HEK293 (cell line): ENCODE data around the gene SIL1.

ENCODE experiments used
- TCF7L2 ChIP-seq: IDR thresholded peaks from 2 replicates; pipeline ENCODE4 v1.6.1; 2011; ENCODE audit warnings: low read depth, mild to moderate bottlenecking, inconsistent platforms, low read length, moderate library complexity, borderline replicate concordance
- YY1 ChIP-seq: fragments of 450-650 bp; formaldehyde crosslinking; IDR thresholded peaks from 2 replicates; pipeline ENCODE4 v1.5.1; 2018; ENCODE audit warnings: missing biosample characterization, missing genetic modification characterization
- ZNF274 ChIP-seq, 2 experiments: fragments of 200-500 bp in 1 of 2; fragments of 450-650 bp in 1 of 2; sonication (Bioruptor generic) in 1 of 2; formaldehyde crosslinking in 1 of 2; IDR thresholded peaks; 2 replicates each; pipeline versions ENCODE4 v1.5.1 to v1.6.1; 2014 to 2016; ENCODE audit warnings: borderline replicate concordance in 1 of 2, inconsistent platforms in 1 of 2, low read length in 1 of 2, missing biosample characterization in 1 of 2, missing genetic modification characterization in 1 of 2
- ZNF510 ChIP-seq: fragments of 450-650 bp; formaldehyde crosslinking; IDR thresholded peaks from 2 replicates; pipeline ENCODE4 v1.5.1; 2018; ENCODE audit warnings: mild to moderate bottlenecking, missing genetic modification characterization, missing biosample characterization; ENCODE audit not compliant: insufficient replicate concordance
- ZNF670 ChIP-seq: fragments of 450-650 bp; formaldehyde crosslinking; IDR thresholded peaks from 2 replicates; pipeline ENCODE4 v1.5.1; 2016; ENCODE audit warnings: missing biosample characterization, missing genetic modification characterization, low read depth
- TF ChIP-seq, protein P1 (sequence below): fragments of 450-650 bp; formaldehyde crosslinking; IDR thresholded peaks from 2 replicates; pipeline ENCODE4 v1.5.1; 2016; ENCODE audit warnings: missing biosample characterization, missing genetic modification characterization
- TF ChIP-seq, protein P2 (sequence below): fragments of 450-650 bp; formaldehyde crosslinking; IDR thresholded peaks from 2 replicates; pipeline ENCODE4 v1.5.1; 2017; ENCODE audit warnings: missing biosample characterization, missing genetic modification characterization
- TF ChIP-seq, protein P3 (sequence below): fragments of 450-650 bp; formaldehyde crosslinking; IDR thresholded peaks from 2 replicates; pipeline ENCODE4 v1.5.1; 2016; ENCODE audit warnings: missing biosample characterization, missing genetic modification characterization
- TF ChIP-seq, protein P4 (sequence below): fragments of 450-650 bp; formaldehyde crosslinking; IDR thresholded peaks from 2 replicates; pipeline ENCODE4 v1.5.1; 2016; ENCODE audit warnings: missing biosample characterization, missing genetic modification characterization

DNA sequence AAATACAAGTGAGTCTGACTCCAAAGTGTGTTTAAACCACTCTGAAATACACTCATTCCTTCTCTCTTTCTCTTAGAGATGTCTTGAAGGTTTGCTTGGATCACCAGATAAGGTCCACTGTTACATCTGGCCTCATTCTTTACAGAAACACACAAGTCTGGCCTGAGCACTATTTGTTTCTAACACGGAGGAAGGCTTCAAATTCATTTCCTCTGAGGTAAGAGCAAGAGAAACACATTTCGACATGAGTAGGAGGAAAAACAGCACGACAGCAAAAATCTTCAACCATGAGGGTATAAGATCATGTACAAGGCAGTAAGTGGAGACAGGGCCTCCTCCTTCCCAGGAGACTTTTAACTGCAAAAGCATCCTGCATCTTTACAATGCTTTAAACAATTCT lies 8.0 kb downstream of the SIL1 start:
- TF ChIP-seq, protein P1, sequence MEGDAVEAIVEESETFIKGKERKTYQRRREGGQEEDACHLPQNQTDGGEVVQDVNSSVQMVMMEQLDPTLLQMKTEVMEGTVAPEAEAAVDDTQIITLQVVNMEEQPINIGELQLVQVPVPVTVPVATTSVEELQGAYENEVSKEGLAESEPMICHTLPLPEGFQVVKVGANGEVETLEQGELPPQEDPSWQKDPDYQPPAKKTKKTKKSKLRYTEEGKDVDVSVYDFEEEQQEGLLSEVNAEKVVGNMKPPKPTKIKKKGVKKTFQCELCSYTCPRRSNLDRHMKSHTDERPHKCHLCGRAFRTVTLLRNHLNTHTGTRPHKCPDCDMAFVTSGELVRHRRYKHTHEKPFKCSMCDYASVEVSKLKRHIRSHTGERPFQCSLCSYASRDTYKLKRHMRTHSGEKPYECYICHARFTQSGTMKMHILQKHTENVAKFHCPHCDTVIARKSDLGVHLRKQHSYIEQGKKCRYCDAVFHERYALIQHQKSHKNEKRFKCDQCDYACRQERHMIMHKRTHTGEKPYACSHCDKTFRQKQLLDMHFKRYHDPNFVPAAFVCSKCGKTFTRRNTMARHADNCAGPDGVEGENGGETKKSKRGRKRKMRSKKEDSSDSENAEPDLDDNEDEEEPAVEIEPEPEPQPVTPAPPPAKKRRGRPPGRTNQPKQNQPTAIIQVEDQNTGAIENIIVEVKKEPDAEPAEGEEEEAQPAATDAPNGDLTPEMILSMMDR (tag by site-specific recombination) = no peak
- TF ChIP-seq ZNF274 (IDR thresholded peaks at IDR 0.05; ENCODE audit: low read length) (no peak), ZNF274 (tag by site-specific recombination; IDR thresholded peaks at IDR 0.05; ENCODE audit: borderline replicate concordance) (no peak), ZNF510 (tag by site-specific recombination) (no peak), TCF7L2 (no peak), YY1 (no peak), ZNF670 (no peak)
- TF ChIP-seq, protein P2, sequence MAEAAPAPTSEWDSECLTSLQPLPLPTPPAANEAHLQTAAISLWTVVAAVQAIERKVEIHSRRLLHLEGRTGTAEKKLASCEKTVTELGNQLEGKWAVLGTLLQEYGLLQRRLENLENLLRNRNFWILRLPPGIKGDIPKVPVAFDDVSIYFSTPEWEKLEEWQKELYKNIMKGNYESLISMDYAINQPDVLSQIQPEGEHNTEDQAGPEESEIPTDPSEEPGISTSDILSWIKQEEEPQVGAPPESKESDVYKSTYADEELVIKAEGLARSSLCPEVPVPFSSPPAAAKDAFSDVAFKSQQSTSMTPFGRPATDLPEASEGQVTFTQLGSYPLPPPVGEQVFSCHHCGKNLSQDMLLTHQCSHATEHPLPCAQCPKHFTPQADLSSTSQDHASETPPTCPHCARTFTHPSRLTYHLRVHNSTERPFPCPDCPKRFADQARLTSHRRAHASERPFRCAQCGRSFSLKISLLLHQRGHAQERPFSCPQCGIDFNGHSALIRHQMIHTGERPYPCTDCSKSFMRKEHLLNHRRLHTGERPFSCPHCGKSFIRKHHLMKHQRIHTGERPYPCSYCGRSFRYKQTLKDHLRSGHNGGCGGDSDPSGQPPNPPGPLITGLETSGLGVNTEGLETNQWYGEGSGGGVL (tag by site-specific recombination) = no peak
- TF ChIP-seq, protein P3, sequence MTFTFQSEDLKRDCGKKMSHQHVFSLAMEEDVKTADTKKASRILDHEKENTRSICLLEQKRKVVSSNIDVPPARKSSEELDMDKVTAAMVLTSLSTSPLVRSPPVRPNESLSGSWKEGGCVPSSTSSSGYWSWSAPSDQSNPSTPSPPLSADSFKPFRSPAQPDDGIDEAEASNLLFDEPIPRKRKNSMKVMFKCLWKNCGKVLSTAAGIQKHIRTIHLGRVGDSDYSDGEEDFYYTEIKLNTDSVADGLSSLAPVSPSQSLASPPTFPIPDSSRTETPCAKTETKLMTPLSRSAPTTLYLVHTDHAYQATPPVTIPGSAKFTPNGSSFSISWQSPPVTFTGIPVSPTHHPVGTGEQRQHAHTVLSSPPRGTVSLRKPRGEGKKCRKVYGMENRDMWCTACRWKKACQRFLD = no peak
- TF ChIP-seq, protein P4, sequence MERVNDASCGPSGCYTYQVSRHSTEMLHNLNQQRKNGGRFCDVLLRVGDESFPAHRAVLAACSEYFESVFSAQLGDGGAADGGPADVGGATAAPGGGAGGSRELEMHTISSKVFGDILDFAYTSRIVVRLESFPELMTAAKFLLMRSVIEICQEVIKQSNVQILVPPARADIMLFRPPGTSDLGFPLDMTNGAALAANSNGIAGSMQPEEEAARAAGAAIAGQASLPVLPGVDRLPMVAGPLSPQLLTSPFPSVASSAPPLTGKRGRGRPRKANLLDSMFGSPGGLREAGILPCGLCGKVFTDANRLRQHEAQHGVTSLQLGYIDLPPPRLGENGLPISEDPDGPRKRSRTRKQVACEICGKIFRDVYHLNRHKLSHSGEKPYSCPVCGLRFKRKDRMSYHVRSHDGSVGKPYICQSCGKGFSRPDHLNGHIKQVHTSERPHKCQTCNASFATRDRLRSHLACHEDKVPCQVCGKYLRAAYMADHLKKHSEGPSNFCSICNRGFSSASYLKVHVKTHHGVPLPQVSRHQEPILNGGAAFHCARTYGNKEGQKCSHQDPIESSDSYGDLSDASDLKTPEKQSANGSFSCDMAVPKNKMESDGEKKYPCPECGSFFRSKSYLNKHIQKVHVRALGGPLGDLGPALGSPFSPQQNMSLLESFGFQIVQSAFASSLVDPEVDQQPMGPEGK = no peak
